ENCODE measurements around the gene COL6A1.

The COL6A1 gene

GRCh38 chr21:45998276-45998701, 16.7 kb downstream of the COL6A1 start:
- no peak overlapping the region for H3K4me3 ChIP-seq (ENCODE audit: low read depth, low read length)
- TF ChIP-seq, protein P1, sequence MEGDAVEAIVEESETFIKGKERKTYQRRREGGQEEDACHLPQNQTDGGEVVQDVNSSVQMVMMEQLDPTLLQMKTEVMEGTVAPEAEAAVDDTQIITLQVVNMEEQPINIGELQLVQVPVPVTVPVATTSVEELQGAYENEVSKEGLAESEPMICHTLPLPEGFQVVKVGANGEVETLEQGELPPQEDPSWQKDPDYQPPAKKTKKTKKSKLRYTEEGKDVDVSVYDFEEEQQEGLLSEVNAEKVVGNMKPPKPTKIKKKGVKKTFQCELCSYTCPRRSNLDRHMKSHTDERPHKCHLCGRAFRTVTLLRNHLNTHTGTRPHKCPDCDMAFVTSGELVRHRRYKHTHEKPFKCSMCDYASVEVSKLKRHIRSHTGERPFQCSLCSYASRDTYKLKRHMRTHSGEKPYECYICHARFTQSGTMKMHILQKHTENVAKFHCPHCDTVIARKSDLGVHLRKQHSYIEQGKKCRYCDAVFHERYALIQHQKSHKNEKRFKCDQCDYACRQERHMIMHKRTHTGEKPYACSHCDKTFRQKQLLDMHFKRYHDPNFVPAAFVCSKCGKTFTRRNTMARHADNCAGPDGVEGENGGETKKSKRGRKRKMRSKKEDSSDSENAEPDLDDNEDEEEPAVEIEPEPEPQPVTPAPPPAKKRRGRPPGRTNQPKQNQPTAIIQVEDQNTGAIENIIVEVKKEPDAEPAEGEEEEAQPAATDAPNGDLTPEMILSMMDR (IDR thresholded peaks at IDR 0.05; ENCODE audit: borderline replicate concordance, insufficient read depth, low read depth, low read length) = no peak

DNA sequence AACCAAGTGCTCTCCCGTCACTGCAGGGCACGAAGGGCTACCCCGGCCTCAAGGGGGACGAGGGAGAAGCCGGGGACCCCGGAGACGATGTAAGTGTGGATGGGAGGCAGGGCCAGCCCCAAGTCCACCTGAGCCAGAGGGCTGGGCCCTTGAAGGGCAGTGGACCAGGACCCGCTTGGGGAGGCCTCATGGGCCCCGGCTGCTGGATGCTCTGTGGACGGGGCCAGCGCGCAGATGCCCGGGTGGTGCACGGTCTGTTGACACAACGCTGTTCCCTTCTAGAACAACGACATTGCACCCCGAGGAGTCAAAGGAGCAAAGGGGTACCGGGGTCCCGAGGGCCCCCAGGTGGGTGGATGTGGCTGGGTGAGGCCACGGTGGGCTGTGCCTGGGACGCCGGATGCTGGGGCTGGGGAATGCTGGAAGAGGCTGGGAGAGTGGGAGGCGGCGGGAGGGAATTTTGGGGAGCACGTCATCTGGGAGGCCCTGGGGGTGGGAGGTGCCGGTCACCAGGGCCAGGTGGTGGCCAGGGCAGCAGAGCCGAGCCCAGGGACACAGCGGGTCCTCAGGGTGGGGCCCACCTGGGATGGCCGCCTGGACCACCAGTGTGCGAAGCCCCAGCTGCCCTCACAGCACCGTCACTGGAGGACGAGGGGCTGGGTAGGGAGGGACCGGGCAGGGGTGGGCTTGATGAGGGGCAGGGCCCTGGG, 17.5 kb downstream of the COL6A1 start:
- H3K4me3 ChIP-seq (ENCODE audit: low read depth, low read length) = no peak overlapping the region
- TF ChIP-seq, protein P1 (IDR thresholded peaks at IDR 0.05; ENCODE audit: borderline replicate concordance, insufficient read depth, low read depth, low read length) = no peak

GRCh38 chr21:45999581-46000181, 18.1 kb downstream of the COL6A1 start:
- TF ChIP-seq, protein P1 (IDR thresholded peaks at IDR 0.05; ENCODE audit: borderline replicate concordance, insufficient read depth, low read depth, low read length) = no peak
- H3K4me3 ChIP-seq (ENCODE audit: low read depth, low read length) = no peak overlapping the region

DNA sequence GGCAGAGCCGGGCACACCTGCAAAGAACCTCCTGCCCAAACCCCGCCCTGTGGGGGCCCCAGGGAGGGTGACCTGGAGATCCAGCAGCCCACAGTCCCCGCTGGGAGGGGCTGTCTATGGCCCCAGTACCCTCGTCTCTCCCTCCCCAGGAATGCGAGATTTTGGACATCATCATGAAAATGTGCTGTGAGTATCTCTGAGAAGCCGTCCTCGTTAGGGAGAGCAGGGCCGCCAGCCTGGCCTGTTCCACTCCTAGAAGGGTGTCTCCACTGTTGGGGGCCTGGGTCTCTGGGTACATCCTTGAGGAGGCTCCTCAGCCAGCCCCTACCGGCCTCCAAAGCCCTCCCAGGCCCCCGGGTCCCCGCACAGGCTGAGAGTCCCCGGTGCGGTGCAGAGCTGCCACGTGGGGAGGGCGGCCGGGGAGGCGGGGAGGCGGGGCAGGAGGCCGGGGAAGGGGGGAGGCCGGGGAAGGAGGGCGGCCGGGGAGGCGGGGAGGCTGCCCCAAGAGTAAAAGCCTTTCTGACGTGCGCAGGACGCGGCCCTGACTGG, 18.7 kb downstream of the COL6A1 start:
- TF ChIP-seq, protein P1 (IDR thresholded peaks at IDR 0.05; ENCODE audit: borderline replicate concordance, insufficient read depth, low read depth, low read length) = no peak
- H3K4me3 ChIP-seq (ENCODE audit: low read depth, low read length) = no peak overlapping the region

GRCh38 chr21:46000731-46001641, 19.4 kb downstream of the COL6A1 start:
- no peak overlapping the region for H3K4me3 ChIP-seq (ENCODE audit: low read depth, low read length)
- TF ChIP-seq, protein P1 (IDR thresholded peaks at IDR 0.05; ENCODE audit: borderline replicate concordance, insufficient read depth, low read depth, low read length) = no peak

DNA sequence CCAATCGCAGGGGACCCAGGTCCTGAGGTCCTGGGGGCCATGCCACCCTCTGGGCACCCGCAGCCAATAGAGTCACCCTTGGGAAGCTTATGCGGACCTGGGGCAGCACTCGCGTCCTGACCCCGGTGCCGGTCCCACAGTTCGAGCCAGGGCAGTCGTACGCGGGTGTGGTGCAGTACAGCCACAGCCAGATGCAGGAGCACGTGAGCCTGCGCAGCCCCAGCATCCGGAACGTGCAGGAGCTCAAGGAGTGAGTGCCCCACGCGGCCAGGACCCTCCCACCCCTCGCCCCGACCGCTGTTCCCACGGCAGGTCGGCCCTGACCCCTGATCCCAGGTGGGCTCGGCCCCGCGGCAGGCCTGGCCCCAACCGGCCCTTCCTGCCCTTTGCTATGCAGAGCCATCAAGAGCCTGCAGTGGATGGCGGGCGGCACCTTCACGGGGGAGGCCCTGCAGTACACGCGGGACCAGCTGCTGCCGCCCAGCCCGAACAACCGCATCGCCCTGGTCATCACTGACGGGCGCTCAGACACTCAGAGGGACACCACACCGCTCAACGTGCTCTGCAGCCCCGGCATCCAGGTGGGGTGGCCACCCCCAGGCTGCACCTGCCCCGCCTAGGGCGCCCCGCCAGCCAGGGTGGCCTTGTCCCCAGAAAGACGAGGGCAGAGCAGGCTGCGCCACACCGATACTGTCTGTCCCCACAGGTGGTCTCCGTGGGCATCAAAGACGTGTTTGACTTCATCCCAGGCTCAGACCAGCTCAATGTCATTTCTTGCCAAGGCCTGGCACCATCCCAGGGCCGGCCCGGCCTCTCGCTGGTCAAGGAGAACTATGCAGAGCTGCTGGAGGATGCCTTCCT, 20.5 kb downstream of the COL6A1 start:
- H3K4me3 ChIP-seq (ENCODE audit: low read depth, low read length) = no peak overlapping the region
- TF ChIP-seq, protein P1 (IDR thresholded peaks at IDR 0.05; ENCODE audit: borderline replicate concordance, insufficient read depth, low read depth, low read length) = no peak
